NCI-H2107 treated with DMSO at 0.1 percent for 48 hours (cell line): Measurements from ENCODE around the gene TAX1BP1.
"Not testable (repeated sequence)": the region's sequence is repeated elsewhere in the genome, so short reads cannot be mapped to it uniquely, and the experiment has no call there.

Experiments used
- DNase-seq: peaks from one replicate; lab custom pipeline; 2025; ENCODE audit not compliant: unreplicated experiment; lab: John Stamatoyannopoulos, UW

Gene TAX1BP1

DNA sequence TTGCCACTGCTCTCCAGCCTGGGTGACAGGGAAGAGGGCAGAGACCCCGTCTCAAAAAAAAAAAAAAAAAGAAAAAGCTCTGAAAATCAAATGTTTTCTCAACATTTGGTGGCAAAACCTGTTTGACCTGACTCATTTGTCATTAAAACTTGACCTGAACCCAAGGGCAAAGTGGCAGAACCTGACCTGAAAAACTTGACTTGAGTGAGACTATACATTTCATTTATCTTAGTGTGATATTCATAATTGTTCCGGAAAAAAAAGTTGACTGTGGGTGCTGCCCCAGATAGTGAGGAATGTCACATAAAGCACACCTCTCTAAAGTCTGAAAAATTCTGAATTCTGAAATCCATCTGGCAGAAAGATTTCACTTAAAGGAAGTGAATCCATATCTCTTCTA lies 2.3 kb upstream of the TAX1BP1 start:
- DNase-seq, result no peak

DNA sequence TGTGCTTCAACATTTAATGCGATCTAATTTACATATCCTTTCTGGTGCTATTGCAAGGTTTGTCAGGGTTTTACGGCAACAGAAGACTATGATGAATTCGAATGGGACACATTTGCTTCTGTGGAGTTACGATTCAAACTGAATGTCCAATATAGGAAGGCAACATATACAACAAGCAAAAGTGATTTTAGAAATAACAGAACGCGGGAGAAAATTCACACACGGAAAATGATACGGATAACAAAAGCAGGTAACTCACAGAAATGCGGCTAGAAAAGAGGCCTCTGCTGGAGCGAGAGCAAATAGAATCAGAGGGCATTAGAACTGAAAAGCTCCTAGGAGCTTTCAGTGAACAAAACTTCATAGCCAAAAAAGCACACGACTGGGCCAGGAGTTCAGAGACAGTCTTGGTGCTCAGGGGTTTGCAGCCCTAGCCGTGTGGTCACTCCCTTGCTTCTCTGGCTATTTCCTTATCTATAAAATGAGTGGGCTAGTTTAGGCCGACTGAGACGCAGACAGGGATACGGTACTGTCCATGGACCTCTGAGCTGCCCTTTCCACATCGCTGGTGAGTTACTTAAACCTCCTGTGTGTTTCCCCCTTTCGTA lies 557 bp upstream of the TAX1BP1 start:
- peak; percentile 69 for DNase-seq

DNA sequence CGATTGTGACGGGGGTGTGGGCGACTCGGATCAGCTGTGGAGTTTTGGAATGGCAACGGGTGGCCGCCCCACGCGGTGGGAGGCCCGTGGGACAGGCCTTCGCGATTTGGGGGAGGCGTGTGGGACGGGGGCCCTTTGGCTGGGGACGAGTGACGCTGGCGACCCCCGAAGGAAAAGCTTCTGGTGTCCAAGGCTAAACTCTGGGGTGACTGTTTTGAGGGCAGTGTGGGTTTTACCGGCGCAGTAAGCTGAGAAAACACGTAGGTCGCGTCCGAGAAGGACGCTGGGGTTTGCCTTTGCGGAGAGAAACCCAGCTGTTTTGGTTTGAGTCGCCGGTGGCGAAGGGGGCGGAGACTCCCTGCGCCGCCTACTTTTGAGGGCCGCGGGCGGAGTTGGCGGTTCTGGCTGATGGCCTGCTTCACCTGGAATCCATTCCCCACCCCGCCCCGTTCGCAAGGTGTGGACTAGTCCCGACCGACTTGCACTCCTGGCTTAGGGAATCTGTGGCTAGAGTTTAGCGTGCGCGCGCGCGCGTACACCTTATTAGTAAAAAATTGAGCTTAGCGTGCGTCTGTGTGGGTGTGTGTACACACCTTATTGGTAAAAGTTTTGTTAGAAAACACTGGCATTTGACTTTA lies 606 bp downstream of the TAX1BP1 start:
- DNase-seq, result peak; percentile 90

DNA sequence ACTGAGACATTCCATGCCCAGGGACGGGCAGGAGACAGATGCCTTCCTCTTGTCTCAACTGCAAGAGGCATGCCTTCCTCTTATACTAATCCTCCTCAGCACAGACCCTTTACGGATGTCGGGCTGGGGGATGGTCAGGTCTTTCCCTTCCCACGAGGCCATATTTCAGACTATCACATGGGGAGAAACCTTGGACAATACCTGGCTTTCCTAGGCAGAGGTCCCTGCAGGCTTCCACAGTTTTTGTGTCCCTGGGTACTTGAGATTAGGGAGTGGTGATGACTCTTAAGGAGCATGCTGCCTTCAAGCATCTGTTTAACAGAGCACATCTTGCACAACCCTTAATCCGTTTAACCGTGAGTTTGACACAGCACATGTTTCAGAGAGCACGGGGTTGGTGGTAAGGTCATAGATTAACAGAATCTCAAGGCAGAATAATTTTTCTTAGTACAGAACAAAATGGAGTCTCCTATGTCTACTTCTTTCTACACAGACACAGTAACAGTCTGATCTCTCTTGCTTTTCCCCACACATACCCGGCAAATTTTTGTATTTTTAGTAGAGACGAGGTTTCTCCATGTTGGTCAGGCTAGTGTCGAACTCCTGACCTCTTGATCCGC lies 2.2 kb downstream of the TAX1BP1 start:
- DNase-seq, result not testable (repeated sequence)

DNA sequence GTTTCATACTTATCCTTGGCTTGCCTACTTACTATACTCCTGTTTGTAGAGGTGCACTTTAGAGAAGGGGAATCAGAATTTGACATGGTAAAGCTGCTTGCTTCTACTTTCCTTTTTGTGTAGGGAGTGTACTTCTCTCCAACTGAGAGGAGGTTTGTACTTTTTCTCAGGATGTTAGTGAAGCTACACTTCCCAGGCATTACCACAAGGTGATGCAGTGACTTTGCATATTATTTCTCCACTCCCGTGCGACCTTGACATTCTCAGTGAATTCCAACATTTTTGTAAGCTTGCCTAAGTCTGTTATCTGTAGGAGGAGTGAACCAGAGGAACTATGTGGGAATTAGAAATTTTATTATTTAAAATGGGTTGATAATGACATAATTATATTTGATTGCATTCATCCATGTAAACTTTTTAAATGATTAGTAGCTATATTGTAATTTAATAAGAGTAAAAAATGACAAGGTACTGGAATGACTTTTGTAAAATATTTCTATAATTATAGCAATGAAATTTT lies 5.2 kb downstream of the TAX1BP1 start:
- peak; percentile 37 for DNase-seq

DNA sequence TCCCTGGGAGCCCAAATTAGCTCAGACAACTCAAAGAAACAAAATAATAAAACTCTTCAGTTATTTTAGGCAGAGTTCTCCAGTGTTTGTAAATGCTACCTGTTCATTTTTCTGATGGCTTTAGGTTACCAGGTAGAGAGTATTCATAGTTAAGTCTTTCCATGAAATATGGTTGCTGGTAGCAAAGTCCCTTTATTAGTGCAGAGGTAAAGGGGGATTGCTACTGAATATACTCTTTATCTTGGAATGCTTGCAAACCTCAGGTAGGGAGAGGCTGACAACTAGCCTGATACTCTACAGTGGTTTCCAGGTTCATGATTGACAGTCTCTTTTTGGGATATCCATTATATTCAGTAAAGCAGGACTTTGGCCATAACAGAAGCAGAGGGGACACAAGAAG lies 6.5 kb downstream of the TAX1BP1 start:
- no peak for DNase-seq

DNA sequence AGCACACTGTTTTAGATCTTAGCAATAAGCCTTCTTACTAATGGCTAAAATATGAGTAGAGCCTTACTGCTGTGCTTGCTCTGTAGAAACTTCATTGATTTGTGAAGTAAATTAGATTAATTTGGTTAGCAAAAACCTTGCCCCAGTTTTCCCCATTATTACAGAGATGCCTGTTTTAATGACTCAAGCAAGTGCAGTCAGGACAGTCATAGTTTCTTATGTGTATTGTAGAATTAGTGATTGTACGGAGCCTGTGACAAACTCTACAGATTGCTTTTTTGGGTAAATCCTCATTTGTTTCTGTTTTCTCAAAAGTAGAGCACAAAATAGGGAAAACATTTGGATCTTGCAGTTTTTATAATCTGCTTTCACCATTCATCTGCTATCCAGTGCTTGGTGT lies 7.0 kb downstream of the TAX1BP1 start:
- DNase-seq, result no peak

DNA sequence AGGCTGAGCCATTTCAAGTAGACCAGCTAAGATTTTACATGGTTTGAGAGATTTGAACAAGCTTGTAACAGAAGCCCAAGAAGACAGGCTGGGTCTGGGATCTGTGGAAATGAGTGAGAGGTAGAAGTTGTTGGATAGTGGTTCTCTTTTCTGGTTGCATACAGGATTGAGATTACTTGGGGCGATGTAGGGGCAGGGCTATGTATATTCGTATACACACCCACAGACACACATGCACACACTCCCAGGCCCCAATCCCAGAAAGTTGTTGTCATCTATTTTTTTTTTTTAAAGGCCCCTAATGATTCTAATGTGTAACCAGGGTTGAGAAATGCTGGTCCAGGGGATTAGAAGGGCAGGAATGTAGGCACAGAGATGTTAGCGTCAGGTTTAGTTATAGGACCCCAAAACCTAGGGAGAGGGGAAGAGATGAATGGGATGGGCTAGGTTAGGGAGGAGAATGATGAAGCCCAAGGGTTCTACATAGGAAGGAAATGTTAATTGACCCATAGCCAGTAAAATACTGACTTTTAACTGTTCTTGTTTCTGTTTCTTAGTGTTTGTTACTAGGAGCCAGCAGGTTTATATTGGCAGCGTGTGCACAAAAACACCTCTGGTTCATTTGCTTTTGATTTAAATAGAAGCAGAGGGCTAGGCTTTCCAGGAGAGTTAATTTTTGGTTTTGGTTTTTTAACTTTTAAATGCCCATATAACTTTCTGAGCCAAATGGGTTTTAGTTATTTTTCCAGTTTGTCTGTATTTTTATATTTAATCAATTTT lies 7.8 kb downstream of the TAX1BP1 start:
- DNase-seq, result no peak

DNA sequence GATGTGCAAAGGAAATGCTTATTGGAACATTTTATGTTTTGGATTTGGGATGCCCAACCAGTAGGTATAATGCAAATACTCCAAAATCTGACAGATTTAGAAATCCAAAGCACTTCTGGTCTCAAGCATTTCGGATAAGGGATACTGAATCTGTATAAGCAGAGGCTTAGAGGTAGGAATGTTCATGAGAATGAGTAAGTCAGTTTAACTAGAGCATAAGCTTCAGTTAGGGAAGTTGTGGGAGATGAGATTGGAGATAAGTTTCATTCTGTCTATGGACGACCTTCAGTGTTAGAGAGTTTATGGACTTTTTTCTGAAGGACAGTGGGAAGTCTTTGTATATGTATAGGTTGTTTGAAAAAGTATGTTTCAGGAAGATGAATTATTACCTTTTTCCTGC lies 10.4 kb downstream of the TAX1BP1 start:
- no peak for DNase-seq

DNA sequence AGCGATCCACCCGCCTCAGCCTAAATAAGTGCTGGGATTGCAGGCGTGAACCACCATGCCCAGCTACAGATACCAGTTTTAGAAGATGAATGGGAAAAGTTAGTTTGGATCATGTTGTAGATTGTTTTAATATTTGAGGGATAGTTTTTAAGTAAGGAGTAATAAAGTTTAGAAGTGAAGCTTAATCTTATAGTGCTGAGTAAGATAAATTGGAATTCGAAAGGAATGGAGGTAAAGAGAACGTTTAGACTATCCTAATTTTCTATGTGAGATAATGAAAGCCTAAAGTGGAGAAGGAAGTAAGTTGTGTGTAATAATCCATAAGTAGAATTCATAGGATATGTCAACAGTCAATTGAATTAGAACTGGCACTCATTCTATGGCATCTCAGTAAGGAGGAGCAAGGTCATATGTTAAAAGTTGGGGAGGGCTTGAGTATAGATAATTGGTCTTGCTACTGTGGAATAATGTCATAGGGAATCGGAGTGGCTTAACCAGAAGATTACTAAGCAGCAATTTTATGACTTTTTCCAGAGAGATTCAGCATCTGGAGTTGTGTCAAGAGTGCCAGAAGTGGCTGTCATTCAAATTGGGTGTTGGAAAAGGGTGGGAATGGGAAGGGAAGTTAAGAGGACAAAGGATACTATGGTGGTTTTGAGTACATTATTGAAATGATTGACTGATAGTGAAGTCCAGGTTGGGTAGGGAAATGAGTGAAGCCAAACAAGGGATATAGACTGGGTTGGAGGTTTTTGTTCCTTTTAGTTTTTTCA lies 12.1 kb downstream of the TAX1BP1 start:
- no peak for DNase-seq

DNA sequence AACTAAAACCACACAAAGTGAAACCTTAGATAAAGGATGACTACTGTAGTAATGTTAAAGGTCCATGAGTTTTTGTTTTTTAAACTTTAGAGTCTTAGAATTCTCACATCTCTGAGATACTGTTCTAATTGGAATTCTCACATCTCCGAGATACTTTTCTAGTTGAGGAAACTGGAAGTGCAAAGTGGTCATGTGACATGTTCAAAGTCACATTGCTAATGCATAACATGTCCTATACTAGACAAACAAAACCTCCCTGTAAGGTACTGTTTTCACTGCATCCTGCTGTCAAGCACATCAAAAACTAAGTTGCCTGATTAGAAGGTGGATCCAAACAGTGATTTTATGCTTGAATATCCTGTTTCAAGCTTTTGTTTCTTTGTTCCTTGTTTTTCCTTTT lies 13.9 kb downstream of the TAX1BP1 start:
- no peak for DNase-seq

DNA sequence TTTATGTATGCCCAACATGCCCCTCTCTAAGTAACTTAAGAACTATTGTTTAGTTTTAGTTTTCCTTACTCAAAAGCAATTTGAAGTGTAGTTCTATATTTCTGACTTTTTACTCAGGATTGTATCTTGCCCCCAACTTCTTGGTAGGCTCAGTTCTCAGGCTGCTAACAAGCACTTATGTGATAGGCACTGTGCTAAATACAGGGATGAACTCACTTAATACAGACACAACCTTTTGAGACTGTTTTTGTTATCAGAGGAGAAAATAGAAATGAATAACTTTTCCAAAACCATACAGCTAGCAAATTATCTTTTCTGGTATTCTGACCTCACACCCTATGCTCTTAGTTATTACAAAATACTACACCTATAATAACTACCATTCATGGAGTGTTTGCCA lies 16.3 kb downstream of the TAX1BP1 start:
- no peak for DNase-seq

DNA sequence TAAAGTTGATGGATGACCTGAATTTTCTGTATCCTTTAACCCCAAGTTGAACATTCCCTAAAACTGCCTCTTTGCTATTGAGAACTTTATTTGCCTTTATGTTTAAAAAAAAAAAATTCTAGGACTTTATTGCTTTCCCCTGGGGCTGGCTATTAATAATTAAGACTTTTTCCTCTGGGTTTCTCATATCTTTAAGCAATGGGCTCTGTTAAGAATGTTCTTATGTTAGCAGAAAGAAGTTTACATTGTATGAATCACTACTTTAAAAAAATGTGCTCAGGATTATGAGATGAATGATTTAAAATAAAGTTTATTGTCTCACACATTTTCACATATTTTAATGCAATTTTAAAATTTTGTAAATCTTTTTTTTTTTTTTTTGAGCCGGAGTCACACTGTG lies 19.5 kb downstream of the TAX1BP1 start:
- DNase-seq, result no peak

DNA sequence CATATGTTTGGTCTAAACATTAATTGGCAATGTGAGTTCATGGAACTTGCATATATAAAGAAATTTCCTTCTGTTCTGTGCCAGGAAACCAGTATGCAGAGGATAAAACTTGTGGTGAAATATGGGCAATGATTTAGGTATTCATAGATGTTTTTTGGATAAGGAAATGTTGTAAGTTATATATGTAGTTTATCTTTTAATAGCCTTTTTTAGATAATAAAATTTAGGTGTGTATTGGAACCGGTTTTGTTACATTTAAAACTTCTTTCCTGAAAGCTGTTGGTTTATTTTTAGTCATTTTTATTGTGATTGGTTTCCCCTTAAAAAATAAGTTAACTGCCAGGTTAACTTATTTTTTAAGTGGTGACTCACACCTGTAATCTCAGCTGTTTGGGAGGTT lies 22.1 kb downstream of the TAX1BP1 start:
- no peak for DNase-seq

DNA sequence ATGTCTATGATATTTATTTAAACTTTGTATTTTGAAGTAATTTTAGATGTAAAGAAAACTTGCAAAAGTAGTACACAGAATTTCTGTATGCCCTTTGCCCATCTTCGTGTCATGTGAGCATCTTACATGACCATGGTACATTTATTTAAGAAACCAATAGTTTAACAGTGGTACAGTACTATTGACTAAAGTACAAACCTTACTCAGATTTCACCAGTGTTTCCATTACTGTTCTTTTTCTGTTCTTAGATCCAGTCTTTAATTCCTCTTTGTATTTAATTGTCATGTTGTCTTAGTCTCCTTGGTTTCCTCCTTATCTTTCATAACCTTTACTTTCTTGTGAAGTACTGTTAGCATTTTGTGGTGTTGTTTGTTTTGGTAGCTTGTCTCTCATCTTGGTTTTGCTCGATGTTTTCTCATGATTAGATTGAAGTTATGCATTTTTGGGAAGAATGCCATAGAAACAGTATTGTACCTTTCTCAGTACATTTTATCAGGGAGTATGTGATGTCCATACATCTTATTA lies 24.1 kb downstream of the TAX1BP1 start:
- no peak for DNase-seq

DNA sequence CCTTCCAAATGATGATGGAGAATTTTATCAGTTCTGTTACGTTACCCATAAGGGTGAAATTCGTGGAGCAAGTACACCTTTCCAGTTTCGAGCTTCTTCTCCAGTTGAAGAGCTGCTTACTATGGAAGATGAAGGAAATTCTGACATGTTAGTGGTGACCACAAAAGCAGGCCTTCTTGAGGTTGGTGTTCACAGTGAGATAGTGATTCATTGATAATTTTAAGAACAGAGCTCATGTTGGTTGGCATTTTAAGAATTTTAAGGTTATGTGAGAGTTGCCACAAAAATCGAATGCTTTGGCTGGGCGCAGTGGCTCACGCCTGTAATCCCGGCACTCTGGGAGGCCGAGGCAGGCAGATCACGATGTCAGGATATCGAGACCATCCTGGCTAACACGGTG lies 25.9 kb downstream of the TAX1BP1 start:
- DNase-seq, result no peak

DNA sequence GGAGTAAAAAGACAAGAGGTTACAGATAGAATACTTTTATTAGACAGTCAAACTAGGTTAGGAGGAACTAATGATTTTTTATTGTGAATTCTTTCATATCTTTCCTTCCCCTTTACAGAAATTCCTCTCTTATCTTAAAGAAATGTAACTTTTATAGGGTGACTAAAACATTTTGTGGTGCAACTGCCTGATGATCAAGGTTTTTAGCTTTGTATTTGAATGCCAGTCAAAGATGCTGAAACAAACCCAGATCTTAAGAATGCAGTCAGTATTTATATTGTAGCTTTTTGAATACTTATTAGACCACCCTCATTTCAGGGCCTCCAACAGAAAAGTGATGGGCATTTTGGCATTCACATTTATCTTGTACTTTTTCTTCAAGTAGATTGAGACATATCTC lies 27.4 kb downstream of the TAX1BP1 start:
- no peak for DNase-seq

DNA sequence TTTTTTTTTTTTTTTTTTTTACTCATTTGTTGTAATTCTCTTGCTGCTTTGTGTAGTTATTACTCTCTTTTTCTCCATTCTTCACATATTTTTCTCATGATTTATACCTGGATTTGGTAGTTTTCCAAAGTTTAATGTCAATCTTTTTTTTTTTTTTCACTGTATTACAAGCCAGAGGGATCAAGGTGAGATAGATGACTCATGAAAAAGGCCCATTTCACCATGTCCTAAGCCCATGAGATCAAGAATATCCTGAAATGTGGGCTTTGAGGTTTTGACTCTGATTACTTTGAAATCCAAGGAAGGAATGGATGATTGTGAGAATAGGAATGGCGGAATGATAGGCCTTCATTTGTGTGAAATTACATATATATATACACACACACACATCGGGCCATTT lies 31.1 kb downstream of the TAX1BP1 start:
- DNase-seq, result no peak

DNA sequence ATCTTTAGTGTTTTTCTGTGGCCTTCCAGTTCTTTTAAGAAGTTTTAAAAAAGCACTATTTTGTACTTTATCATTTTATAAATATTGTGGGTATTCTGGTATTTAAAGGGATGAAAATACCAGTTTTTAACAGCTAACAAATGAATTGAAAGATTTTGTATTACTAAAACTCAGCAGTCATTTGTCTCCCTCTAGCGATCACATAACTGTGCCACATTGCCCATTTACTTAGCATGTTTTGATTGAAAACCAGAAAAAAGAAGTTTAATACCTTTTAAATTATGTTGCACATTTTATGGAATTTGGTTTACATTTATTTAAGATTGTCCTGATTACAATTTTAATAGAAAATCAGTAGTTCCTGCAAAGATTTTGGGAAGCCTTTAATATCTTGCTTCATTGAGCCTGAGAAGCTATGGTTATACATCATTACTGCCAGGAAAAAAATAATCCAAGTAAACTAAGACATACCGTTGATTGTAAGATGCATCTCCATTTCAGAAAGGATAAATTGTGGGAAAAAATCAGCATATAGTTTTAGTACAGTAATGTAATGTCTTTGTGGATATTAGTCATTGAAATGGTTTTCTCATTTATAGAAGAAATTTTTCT lies 34.9 kb downstream of the TAX1BP1 start:
- DNase-seq, result no peak

DNA sequence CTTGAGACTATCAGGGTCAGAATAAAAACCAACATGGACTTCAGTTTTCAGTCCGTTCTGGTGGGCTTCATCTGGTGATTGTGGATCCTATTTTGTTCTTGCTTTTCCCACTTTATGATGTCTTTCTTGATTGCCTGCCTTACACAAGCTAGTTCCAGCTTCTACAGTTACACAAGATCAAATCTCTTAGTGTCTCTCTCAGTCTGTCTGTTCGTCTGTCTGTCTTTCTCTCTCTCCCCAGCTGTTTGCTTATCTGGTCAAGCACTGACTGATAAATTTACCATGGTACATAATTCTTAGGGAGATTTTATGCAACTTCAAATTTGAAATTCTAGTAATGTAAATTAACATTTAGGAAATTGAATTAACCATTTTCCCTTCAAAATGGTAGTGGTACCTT lies 35.8 kb downstream of the TAX1BP1 start:
- no peak for DNase-seq
